GM13976 (cell line): ENCODE measurements around the gene SRGAP1.

Experiments used
- DNase-seq: peaks from one replicate; pipeline ENCODE4 v3.0.0; 2012; ENCODE audit warnings: low spot score
- in situ Hi-C: fragments of 300-500 bp; cut with MboI; formaldehyde crosslinking; loops from one replicate; pipeline ENCODE4 v1.12.0; 2022; ENCODE audit warnings: low sequenced_read_pairs, mixed read lengths, inconsistent platforms; ENCODE audit not compliant: unreplicated experiment
- TF ChIP-seq, protein P1 (sequence below): IDR thresholded peaks from 2 replicates; pipeline ENCODE4 v1.5.1; 2012; ENCODE audit warnings: borderline replicate concordance, mild to moderate bottlenecking; ENCODE audit not compliant: insufficient read depth; ENCODE audit errors: extremely low read depth, missing control alignments, control extremely low read depth

The SRGAP1 gene

DNA sequence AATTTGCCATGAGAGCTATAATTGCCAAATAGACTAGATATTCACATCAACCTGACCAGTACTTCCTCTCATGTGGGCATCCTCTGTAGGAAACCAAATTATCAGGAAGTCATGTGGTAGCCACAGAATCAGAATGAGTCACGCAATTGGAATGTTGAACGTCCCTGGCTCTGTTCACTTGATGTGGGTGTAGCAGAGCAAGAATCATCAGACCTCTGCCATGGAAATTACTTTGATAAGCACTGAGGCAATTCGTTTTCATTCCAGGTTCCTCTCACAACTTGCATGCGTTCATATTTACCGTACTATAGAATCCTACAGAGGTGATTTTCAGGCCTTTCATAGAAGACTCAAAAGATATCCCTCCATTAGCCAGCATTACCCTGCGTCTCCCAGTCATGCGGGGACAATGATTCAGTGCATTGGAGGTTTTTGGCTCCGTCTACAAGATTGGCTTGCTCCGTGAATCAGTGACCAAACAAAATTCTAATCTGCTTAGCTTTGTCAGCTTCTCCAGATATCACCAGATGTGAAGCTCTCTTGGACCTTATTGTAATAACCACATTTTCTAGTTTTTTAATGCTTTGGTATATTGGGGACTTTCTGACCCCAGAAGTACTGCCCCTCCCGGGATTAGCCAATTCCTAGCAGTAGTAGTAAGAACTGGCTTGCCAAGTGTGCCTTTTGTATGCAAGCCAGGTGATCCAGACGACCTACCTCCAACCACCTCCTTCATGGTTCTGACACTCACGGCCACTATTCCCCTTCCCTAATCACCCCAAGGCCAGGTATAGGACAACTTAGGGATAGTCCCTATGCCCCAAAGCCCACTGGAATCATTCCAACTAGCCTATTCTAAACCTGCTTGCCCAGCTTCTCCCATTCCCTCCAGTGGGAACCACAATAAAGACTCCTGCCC lies 244.2 kb downstream of the SRGAP1 start:
- TF ChIP-seq, protein P1, sequence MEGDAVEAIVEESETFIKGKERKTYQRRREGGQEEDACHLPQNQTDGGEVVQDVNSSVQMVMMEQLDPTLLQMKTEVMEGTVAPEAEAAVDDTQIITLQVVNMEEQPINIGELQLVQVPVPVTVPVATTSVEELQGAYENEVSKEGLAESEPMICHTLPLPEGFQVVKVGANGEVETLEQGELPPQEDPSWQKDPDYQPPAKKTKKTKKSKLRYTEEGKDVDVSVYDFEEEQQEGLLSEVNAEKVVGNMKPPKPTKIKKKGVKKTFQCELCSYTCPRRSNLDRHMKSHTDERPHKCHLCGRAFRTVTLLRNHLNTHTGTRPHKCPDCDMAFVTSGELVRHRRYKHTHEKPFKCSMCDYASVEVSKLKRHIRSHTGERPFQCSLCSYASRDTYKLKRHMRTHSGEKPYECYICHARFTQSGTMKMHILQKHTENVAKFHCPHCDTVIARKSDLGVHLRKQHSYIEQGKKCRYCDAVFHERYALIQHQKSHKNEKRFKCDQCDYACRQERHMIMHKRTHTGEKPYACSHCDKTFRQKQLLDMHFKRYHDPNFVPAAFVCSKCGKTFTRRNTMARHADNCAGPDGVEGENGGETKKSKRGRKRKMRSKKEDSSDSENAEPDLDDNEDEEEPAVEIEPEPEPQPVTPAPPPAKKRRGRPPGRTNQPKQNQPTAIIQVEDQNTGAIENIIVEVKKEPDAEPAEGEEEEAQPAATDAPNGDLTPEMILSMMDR, result no peak
- no peak for DNase-seq
- in situ Hi-C loops, result no loop called here

DNA sequence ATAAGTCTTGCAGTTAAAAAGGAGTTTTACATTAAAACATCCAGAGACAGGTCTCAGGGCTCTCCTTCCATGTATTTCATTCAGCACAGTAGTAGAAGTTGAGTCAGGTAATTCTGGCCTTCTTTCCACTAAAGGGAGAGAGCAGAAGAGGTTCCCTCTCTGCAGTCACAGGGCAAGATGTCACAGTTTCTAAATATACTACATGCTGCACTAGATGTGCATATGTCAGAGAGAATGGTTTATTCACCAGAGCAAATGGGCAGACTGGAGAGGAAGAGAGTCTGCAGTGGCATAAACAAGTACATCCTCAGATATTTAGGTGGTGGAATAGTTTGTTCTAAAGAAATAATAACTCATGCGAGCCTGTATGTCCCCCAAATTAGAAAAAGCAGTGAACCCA lies 245.5 kb downstream of the SRGAP1 start:
- in situ Hi-C loops, result no loop called here
- TF ChIP-seq, protein P1, result no peak
- DNase-seq, result no peak

DNA sequence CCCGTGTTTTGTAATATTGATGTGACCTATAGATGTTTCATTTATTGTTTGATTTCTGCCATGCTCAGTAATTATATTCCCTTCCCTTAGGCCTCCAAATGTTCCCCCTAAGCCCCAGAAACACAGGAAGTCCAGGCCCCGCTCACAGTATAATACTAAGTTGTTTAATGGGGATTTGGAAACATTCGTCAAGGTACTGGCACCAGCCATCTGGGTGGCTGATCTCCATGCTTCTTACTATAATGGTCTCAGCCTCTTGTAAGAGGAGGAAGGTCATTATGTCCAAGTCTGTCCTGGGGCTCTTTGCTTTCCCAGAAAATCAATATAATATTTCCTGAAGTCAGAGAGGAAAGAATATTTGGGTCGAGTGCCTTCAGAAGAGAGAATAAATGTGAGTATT lies 246.7 kb downstream of the SRGAP1 start:
- no peak for DNase-seq
- TF ChIP-seq, protein P1, result no peak
- in situ Hi-C loops, result no loop called here

DNA sequence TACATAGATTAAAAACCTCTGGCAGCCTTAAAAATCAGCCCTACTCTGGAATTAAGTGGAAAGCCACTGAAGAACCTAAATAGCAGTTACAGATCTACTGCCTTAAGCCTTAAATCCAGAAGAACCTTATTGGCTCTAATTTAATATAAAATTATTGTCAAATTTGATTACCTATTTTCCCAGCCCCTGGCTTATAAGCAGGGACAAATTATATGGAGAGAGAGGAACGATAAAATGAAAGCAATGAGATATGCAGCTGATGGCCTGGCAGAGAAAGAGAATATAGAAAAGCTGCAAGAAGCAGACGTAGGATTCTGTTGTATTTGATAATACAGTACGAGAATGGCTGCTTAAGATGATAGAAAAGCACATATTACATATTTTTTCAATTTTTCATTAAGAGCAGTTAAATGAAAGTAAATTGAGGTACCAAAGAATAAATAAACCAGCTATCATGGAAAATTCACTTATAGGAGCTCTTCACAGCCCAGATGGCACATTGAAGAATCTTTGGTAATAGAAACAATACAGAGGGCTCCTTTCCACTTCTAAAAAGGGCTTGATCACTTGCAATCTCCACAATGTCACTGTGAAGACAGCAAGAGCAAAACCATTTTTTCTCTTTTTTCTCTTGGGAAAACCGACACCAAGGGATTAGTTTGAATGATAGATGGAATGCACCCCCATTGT lies 248.2 kb downstream of the SRGAP1 start:
- in situ Hi-C loops, result no loop called here

DNA sequence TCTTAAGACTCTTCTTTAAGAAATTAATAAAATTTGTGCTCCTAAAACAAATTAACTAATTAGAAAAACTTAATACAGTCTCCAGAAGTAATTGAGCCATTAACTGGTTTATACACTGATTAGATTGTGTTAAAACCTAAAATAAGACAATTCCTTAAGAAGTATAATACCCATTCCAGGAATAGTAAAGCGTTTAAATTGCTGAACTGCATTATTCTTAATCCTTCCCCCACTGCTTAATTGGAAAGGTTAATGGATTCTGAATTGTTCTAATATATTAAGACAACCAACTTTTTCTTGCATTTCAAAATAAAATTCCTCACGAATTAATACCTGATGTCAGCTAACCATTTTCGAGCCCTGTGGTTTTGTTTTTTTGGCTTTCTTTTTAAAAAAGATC lies 249.2 kb downstream of the SRGAP1 start:
- TF ChIP-seq, protein P1, result no peak
- in situ Hi-C loops, result no loop called here
- no peak for DNase-seq

More for the DNA sequence above, 248.2 kb downstream of the SRGAP1 start:
- TF ChIP-seq, protein P1, result no peak
- DNase-seq, result no peak

DNA sequence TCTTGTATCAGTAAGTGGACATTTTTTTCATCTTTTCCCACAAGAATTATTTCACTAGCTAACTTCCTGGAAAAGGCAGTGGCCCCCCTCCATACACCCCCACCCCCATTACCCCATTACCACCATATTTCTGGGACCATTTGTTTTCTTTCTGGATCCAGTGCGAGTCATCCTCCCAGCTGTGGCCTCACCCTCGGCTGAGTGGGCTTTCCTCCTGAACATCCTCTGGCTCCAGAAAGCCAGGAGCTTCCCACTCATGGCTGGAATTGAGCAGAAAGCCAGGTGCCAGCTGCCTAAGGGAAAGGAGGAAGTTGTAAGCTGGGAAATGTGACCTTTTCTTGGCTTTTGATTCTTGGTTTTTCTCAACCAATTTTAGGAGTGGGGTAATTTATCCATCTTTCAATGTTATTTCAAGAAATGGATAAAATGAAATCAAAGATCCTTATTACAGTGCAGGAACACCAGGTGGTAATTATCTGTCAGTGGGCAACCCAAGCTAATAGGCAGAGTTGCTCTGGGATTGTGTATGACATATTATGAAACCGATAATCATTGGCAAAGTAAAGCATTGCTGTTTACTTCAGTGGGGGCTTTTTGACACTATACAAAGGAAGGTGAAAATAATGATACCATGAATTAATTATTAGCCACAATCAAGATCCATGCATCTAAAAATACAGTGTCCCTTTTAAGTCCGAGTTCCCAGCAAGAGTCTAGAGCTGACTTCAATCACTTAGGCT lies 253.0 kb downstream of the SRGAP1 start:
- in situ Hi-C loops, result no loop called here
- TF ChIP-seq, protein P1, result no peak
- no peak for DNase-seq
